ENCODE measurements around the gene ADCY3. TPM values are rescaled to one million over a fixed set of nuclear protein-coding genes. Genes with fewer than 3 reads are reported as not detected.

Gene ADCY3
- total RNA-seq, 1 experiment from 2014 or later, result 71.1 TPM

GRCh38 chr2:24885221-24886125, 34.6 kb downstream of the ADCY3 start (continued):
- no peak for TF ChIP-seq ZBTB33 (IDR thresholded peaks at IDR 0.05; ENCODE audit: extremely low read depth, insufficient replicate concordance, low read length)
- no peak for TF ChIP-seq EGR1 (IDR thresholded peaks at IDR 0.05; ENCODE audit: low read depth)
- no peak for TF ChIP-seq ZNF274 (IDR thresholded peaks at IDR 0.05; ENCODE audit: low read depth, low read length)
- no peak for TF ChIP-seq CTCF (IDR thresholded peaks at IDR 0.05 in 2 of 3, conservative IDR thresholded peaks at IDR 0.05 in 1 of 3; ENCODE audit: borderline replicate concordance in 1 of 3, insufficient read depth in 1 of 3, low read depth in 2 of 3, low read length in 2 of 3)
- no peak for TF ChIP-seq YY1 (IDR thresholded peaks at IDR 0.05; ENCODE audit: extremely low read depth, insufficient replicate concordance, low read depth, low read length)
- no peak for TF ChIP-seq POLR2A (IDR thresholded peaks at IDR 0.05; ENCODE audit: borderline replicate concordance, extremely low read depth, insufficient read depth, insufficient read length)

- BruUV-seq (replicated peaks), result no TSS peak
- intact Hi-C loops (cut with micrococcal nuclease), result no loop called here
- Histone ChIP-seq H3K79me2 (ENCODE audit: insufficient read depth, low read length) (peaks cover 25% of the 10 kb centered on the region; the same call in 1 of the 2 replicates), H4K20me1 (ENCODE audit: insufficient read depth) (no peaks in the 10 kb centered on the region), H3K36me3 (ENCODE audit: control insufficient read depth in 1 of 2, insufficient read depth in 2 of 2, low read length in 2 of 2) (no peaks in the 10 kb centered on the region; a peak in 1 of 4 replicates), H3K27me3 (ENCODE audit: insufficient read depth, low read length) (no peaks in the 10 kb centered on the region), H3K4me3 (replicated peaks in 1 of 2; ENCODE audit: low read depth in 1 of 2, low read length in 2 of 2) (no peak overlapping the region), H3K4me1 (ENCODE audit: control insufficient read depth in 1 of 2, insufficient read depth in 2 of 2, low read length in 2 of 2) (no peaks in the 10 kb centered on the region), H3K4me2 (ENCODE audit: low read length) (no peak overlapping the region), H3K9me2 (ENCODE audit: insufficient read depth) (no peaks in the 10 kb centered on the region), H3K9ac (ENCODE audit: low read length) (no peak overlapping the region), H3K9me3 (ENCODE audit: control insufficient read depth in 1 of 2, insufficient read depth in 1 of 2, low read depth in 1 of 2, low read length in 2 of 2) (no peaks in the 10 kb centered on the region), H2AFZ (ENCODE audit: low read depth, low read length, poor library complexity, severe bottlenecking) (no peak overlapping the region), H3K27ac (ENCODE audit: low read depth, low read length) (no peak overlapping the region)
- ChIA-PET RAD21 (ENCODE audit: low non-redundant PET in 1 of 2, low total read pairs in 2 of 2, uncharacterized antibody in 2 of 2, unreplicated experiment in 2 of 2) (no interaction called here), POLR2A (no interaction called here), CTCF (no interaction called here)
- DNase-seq (ENCODE audit: low read depth, low spot score) (no peak), ATAC-seq (no peak)
- no peak for TF ChIP-seq EZH2phosphoT487 (IDR thresholded peaks at IDR 0.05; ENCODE audit: borderline replicate concordance)
- no peak for TF ChIP-seq POLR2AphosphoS5 (IDR thresholded peaks at IDR 0.05; ENCODE audit: low read depth, low read length)
- no peak for TF ChIP-seq FOSL1 (IDR thresholded peaks at IDR 0.05; ENCODE audit: low read depth)
- TF ChIP-seq YY1 (IDR thresholded peaks at IDR 0.05; ENCODE audit: extremely low read depth, insufficient replicate concordance, low read depth, low read length), result no peak
- TF ChIP-seq RAD21 (IDR thresholded peaks at IDR 0.05; ENCODE audit: low read depth), result no peak
- no peak for TF ChIP-seq REST (IDR thresholded peaks at IDR 0.05; ENCODE audit: low read depth)
- no peak for TF ChIP-seq POLR2A (IDR thresholded peaks at IDR 0.05; ENCODE audit: borderline replicate concordance, extremely low read depth, insufficient read depth, insufficient read length)
- no peak for TF ChIP-seq ZFX (IDR thresholded peaks at IDR 0.05)
- no peak for TF ChIP-seq MAX (IDR thresholded peaks at IDR 0.05)
- no peak for TF ChIP-seq CBX3 (IDR thresholded peaks at IDR 0.05; ENCODE audit: low read depth)
- TF ChIP-seq EZH2 (IDR thresholded peaks at IDR 0.05), result no peak
- TF ChIP-seq ELF1 (IDR thresholded peaks at IDR 0.05; ENCODE audit: borderline replicate concordance, low read depth), result no peak
These were observed 36.1 kb downstream of the ADCY3 start for GRCh38 chr2:24883946-24884345.

Measured in HCT116 (cell line).